GF-D8 (cell line): ENCODE measurements around the gene MAP3K5.
"Not testable (repeated sequence)": the region's sequence is repeated elsewhere in the genome, so short reads cannot be mapped to it uniquely, and the experiment has no call there.

Source experiments
- DNase-seq: peaks from one replicate; lab custom pipeline; 2025; lab: John Stamatoyannopoulos, UW

The MAP3K5 gene

GRCh38 chr6:136791296-136792094 is 782 bp downstream of the MAP3K5 start:
- DNase-seq = peak; percentile 68

GRCh38 chr6:136790411-136791295 is 1.6 kb downstream of the MAP3K5 start:
- DNase-seq = no peak

GRCh38 chr6:136789440-136789839 is 2.8 kb downstream of the MAP3K5 start:
- not testable (repeated sequence) for DNase-seq

GRCh38 chr6:136788069-136788902 is 4.0 kb downstream of the MAP3K5 start:
- DNase-seq = peak; percentile 85

GRCh38 chr6:136787726-136788068 is 4.6 kb downstream of the MAP3K5 start:
- no peak for DNase-seq

- no peak for DNase-seq
These were observed 5.6 kb downstream of the MAP3K5 start for GRCh38 chr6:136786658-136787057.

- DNase-seq = peak; percentile 91
These were observed 7.1 kb downstream of the MAP3K5 start for GRCh38 chr6:136784910-136785746.

GRCh38 chr6:136784271-136784664 is 8.0 kb downstream of the MAP3K5 start:
- no peak for DNase-seq

- peak; percentile 93 for DNase-seq
These were observed 8.6 kb downstream of the MAP3K5 start for GRCh38 chr6:136783495-136784270.

- DNase-seq = no peak
These were observed 9.3 kb downstream of the MAP3K5 start for GRCh38 chr6:136783021-136783420.

- DNase-seq = peak; percentile 47
These were observed 10.1 kb downstream of the MAP3K5 start for GRCh38 chr6:136782021-136782770.

GRCh38 chr6:136780972-136781371 is 11.3 kb downstream of the MAP3K5 start:
- no peak for DNase-seq

GRCh38 chr6:136779682-136780081 is 12.6 kb downstream of the MAP3K5 start:
- DNase-seq = no peak

- no peak for DNase-seq
These were observed 14.6 kb downstream of the MAP3K5 start for GRCh38 chr6:136777651-136778050.

GRCh38 chr6:136775548-136775947 is 16.7 kb downstream of the MAP3K5 start:
- peak; percentile 30 for DNase-seq

GRCh38 chr6:136775081-136775480 is 17.2 kb downstream of the MAP3K5 start:
- no peak for DNase-seq

GRCh38 chr6:136774228-136775041 is 17.8 kb downstream of the MAP3K5 start:
- DNase-seq = peak; percentile 76

- DNase-seq = no peak
These were observed 18.8 kb downstream of the MAP3K5 start for GRCh38 chr6:136773473-136773796.
